Stimulated activated CD4-positive, alpha-beta T cell treated with anti-CD3 and anti-CD28 coated beads, Interleukin-15, amount 100 ng/mL, for 48 hours (primary cell): ENCODE measurements around the gene ADNP.

ENCODE experiments used
- DNase-seq, 2 donors: peaks; one replicate each; pipeline ENCODE4 v3.0.0-alpha.2; 2020; ENCODE audit warnings: low read depth in 2 of 2

Gene ADNP

DNA sequence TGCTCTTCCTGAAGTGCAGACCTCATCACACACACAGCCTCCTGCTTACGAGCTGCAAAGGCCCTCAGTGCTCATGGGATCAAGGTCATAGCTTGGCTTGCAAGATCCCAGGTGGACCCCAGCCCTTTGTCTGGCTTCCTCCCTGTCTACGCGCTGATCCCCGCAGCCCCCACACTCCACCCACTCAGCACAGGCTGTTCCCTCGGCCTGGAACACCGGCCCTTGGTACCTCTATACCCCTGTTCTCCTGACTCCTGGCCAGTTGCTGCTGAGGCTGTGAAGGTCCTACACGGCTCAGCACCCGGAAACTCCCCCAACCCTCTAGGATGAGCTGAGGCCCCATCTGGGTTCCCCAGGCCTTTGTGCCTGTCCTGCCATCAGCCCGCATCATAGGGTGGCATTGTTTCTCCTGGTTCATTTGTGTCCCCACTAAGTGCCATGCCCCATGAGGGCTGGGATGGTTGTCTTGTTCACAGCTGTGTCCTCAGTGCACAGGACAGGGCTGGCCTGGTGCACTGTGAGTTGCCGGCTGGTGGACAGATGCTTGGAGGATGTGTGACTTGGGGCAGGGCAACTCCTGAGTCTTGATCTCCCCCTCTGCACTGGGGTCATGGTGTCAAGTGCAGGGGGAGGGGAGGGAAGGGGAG is 57.0 kb downstream of the ADNP start:
- no peak for DNase-seq

DNA sequence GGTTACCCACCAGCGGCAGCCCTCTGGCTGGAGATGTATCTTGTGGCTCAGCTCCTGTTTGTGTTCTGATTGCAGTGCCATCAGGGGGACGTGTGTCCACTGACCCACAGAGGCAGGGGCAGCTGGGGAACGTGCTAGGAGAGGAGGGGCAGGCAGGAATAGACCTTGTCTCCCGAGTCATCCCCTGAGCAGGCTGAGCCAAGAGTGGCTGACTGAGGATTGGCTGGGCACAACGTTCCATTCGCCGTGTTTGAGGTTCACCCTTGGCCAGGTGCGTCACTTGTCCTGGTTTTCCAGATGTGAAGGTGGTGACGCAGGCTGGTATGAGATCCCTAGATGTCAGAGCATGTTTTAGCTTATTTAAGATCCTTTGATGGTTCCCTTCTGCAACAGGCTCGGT is 57.7 kb downstream of the ADNP start:
- no peak for DNase-seq

DNA sequence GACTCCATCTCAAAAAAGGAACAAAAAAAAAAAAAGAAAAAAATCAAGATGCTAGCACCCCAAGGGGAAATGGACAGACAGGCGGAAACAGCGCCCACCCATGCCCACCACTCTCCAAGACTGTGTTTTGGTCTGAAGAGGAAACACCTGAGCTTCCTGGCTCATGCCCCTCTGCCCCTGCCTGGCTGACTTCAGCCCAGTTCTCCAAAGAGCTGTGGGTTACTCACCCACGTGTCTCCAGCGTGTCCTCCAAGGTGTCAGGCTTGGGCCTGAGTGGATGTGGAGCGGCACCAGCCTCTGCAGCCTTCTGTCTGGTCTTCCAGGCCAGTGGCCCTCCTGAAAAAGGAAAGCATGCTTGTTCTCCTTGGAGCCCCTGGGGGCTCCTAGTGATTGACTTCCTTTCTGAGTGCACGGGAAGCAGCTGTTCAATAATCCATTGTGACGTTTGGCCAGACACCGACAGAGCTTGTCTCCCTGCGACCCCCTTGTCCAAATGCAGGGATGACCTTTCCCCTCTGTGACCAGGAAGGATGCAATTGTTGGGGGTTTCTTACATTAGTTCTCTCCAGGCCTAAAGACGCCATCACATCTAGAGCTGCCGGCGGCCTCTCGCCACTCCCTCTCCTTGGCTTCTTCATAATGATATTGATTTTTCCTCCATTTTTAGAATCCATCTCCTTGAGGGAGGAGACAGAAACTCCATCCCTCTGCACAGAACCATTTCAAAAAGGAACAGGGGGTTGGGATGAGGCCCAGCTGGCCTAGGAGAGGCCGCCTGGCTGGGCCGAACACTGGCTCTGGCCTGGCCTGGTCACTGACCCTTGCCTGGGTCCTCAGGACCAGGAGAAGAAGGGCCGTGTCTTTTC is 58.4 kb downstream of the ADNP start:
- no peak for DNase-seq

DNA sequence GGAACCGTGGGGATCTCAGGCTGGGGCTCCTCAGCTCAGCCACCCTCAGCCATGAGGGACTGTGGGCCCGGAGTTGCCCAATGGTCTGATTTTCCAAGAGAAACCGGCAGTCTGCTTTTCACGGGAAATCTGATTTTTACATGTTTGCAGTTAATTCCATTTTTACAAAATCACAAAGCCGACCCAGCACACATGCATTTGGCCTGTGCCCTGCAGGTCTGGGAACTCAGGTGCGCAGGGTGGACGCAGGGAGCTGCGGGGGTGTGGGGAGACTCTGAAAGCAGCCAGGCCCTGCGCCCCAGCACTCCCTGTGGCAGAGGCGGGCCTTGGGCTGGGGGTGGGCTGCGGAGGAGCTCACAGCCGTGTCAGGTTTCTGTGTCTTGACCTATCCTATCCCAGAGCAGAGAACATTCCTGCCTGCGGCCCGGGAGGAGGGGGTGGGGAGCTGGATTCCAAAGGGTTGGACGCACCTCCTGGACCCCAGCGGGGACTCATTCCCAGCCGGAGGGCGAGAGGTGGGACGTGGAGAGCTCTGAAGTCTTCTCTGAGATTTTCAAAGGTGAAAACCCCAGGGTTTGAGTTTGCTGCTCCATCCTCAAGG is 60.6 kb downstream of the ADNP start:
- DNase-seq, result no peak

GRCh38 chr20:50868509-50869495 is 62.4 kb downstream of the ADNP start:
- DNase-seq, result no peak

DNA sequence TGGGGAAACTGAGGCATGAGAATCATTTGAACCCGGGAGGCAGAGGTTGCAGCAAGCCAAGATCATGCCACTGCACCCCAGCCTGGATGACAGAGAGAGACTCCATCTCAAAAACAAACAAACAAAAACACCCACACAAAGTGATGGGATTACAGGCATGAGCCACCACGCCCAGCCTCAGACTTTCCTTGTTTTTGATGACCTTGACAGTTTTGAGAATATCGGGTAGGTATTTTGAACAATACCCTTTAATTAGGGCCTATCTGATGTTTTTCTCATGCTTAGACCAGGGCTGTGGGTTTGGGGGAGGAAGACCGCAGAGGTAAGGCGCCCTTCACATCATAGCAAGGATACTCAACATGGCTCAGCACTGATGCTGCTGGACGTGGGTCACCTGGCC is 63.4 kb downstream of the ADNP start:
- DNase-seq, result no peak

GRCh38 chr20:50866831-50867230 is 64.4 kb downstream of the ADNP start:
- DNase-seq, result no peak

GRCh38 chr20:50866036-50866685 is 65.1 kb downstream of the ADNP start:
- no peak for DNase-seq

- no peak for DNase-seq
These were observed 65.6 kb downstream of the ADNP start for GRCh38 chr20:50865591-50865990.

DNA sequence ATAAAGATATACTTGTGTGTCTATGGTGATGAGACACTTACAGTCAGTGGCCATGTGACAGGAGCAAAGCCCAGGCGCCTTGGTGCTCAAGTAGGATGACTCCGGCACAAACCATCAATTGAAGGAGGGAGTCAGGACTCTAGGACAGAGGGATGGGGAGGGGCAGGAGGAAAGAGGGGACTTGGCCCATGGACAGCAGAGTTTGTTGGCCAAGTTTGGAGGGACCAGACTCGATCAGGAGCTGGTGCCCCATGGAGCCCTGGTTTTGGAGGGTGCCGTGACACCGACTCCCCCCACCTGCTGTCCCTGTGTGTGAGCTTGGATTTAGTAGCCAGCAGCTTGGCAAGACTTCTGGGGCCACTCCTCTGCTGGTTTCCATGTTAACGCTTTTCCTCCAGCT is 66.1 kb downstream of the ADNP start:
- no peak for DNase-seq

DNA sequence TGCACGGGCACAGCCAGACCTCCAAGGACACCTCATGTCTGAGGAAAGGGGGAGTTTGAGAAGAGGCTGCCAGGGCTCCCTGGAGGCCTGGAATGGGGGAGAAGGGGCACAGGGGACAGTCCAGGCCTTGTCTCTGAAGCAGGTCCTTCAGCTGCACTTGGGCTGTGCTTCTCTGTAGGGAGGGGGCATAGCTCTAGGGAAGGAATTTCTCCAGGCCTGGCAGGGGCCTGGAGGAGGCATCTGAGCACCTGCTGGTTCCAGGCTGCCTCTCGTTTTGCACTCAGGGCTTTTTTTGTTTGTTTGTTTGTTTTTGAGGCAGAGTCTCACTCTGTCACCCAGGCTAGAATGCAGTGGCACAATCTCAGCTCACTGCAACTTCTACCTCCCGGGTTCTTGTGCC is 68.7 kb downstream of the ADNP start:
- no peak for DNase-seq

DNA sequence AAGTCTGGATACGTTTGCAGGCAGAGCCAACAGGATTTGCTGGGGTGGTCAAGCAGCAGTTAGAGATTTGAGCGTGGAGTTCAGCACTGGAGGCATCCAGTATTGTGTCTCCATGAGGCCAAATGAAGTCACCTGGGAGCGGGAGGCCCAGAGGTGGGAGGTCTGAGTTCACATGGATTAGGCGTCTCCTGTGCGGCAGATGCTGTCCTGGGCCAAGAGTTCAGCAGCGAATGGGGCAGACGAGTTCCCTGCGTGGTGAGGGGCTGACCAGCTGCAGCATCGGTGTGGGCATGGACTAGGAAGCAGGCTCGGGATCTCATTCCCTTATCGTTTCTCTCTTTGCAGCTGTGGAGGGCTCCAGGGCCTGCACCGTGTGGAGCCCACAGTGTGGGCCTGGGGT is 70.2 kb downstream of the ADNP start:
- no peak for DNase-seq

DNA sequence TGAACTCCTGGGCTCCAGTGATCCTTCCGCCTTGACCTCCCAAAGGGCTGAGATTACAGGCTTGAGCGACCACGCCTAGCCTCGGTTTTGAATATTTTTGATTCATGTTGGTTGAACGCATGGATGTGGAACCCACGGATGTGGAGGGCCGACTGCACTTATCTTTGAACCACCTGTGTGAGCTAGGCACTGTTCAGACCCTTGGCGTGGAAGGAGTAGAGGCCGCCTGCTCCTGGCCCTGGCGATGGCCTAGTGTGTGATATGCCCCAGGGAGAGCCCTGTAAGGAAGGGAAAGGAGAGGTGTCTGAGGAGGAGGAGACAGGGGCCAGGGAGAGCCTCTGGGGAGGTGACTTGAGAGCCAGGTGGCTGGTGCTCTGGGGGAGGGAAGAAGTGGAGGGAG is 72.1 kb downstream of the ADNP start:
- DNase-seq, result no peak

- no peak for DNase-seq
These were observed 72.7 kb downstream of the ADNP start for GRCh38 chr20:50858525-50858924.

DNA sequence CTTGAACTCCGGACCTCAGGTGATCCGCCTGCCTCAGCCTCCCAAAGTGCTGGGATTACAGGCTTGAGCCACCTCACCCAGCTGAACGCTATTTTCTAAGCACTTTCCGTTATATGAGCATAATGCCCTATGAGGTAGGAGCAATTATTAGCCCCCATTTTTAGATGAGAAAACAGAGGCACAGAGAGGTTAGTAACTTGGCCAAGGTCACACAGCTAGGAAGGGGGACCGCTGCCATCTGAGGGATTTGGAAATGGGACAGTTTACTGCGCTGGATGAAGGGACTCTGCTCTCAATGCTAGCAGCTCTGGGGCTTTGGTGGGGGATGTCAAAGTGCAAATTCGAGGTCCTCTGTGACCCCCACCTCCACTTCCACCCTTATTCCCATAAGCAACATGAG is 73.9 kb downstream of the ADNP start:
- DNase-seq, result no peak

DNA sequence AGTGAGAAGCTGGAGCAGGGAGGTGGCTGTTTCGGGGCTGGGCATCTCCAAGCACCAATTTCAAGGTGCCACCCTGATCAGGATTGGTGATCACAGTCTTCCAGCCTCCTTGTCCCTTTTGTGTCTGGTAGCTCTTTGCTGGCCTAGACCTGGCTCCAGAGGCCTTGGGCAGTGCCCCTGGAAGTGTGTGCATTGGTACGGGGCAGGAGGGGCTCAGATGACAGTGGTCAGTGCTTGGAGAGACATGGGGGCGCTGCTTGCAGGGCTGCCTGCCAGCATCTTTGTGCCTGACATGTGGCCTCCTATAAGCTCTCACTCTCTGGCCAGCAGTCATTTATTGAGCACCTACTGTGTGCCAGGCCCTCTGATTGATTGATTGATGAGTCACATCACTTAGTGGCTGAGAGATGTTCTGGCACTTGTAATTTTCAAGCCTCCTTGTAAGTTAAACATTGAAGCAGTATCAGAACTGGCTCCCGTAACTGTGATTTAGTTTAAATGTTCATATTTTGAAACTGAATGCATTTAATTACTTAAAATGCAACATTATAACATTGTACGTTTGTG is 74.7 kb downstream of the ADNP start:
- no peak for DNase-seq

DNA sequence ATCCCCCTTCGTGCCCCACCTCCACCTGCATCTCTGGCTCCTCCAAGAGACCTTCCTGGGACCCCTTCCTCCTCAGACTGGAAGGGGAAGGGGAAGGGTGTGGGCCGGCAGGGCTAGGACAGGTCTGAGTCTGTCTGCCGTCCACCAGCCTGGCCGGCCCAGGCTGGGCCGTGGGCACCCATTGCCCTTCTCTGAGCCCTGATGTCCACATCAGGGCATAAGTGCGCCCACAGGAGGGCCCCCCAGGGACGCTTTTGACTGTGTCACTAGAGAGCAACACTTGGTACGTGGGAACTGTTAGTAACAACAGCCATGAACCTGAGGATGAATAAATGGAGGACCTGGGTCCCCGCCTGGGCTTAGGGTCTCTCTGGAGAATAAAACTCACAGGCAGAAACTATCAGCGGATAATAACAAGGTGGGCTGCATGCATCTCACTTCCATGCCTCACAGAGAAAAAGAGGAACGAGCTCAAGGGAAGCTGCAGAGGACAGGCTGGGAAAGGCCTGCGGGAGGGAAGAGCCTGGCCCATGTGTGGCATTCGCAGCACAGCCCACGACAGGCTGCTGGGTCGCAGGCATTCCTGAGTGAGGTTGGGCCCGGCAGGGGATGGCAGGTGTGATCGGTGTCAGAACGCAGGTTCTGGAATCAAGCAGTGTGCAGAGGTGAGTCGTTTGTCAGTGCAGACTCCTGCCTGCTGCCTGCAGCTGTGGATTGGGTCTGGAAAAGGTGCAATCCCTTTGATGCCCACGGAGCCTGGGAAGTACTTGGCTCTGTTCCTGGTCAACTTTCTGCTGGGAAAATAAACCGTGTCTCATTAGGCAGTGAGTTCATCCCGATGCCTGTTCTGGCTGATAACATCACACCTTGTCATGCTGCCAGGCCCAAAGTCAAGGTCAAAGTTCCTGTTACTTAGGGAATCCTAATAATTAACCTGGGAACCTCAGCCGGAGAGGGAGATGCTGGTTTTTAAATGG is 75.5 kb downstream of the ADNP start:
- no peak for DNase-seq

GRCh38 chr20:50854506-50855249 is 76.6 kb downstream of the ADNP start:
- DNase-seq, result no peak

DNA sequence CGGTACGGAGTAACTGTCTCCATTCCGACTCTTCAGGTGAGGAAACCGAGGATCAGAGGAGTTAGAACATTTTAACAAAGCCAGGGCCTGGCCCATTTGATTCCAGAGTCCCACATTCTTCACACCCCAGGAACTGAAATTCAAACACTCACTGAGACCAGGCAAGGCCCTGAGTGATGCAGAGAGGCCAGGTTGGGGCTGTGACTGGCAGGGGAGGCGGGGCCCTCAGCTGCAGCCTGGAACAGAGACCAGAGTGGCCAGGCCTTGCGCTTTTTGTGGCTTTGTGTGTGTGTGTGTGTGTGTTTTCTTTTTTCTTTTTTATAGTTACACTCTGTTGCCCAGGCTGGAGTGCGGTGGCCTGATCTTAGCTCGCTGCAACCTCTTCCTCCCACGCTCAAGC is 79.2 kb downstream of the ADNP start:
- no peak for DNase-seq
